ENCODE results near the gene PRKCZ.

The PRKCZ gene

GRCh38 chr1:2229037-2229864 lies 179.0 kb downstream of the PRKCZ start:
- H3K27ac ChIP-seq (ENCODE audit: low read depth, low read length, severe bottlenecking) = peak overlapping the region; percentile 29
- peaks cover 34% of the 10 kb centered on the region for H3K4me1 ChIP-seq (ENCODE audit: control insufficient read depth, insufficient read depth, low read length, poor library complexity, severe bottlenecking)
- peaks cover 43% of the 10 kb centered on the region for H3K36me3 ChIP-seq (ENCODE audit: control insufficient read depth, insufficient read depth, low read length)
- peak overlapping the region; percentile 83 for H3K4me3 ChIP-seq (ENCODE audit: extremely low read depth, insufficient read depth, low read length, poor library complexity, severe bottlenecking)
- H3K9me3 ChIP-seq (ENCODE audit: control insufficient read depth, low read length) = no peaks in the 10 kb centered on the region
- WGBS, 2 experiments (ENCODE audit: insufficient coverage in 2 of 2) = 1% methylated on average over 74 to 77 of the region's 77 CpGs

GRCh38 chr1:2229911-2230731 lies 179.9 kb downstream of the PRKCZ start:
- Histone ChIP-seq H3K4me1 (ENCODE audit: control insufficient read depth, insufficient read depth, low read length, poor library complexity, severe bottlenecking) (peaks cover 37% of the 10 kb centered on the region), H3K36me3 (ENCODE audit: control insufficient read depth, insufficient read depth, low read length) (peaks cover 44% of the 10 kb centered on the region), H3K4me3 (ENCODE audit: extremely low read depth, insufficient read depth, low read length, poor library complexity, severe bottlenecking) (peak overlapping the region; percentile 83), H3K27ac (ENCODE audit: low read depth, low read length, severe bottlenecking) (peak overlapping the region; percentile 29), H3K9me3 (ENCODE audit: control insufficient read depth, low read length) (no peaks in the 10 kb centered on the region)
- WGBS, 2 experiments (ENCODE audit: insufficient coverage in 2 of 2) = 13 to 22% methylated on average over 25 to 32 of the region's 32 CpGs

- peak overlapping the region; percentile 83 for H3K4me3 ChIP-seq (ENCODE audit: extremely low read depth, insufficient read depth, low read length, poor library complexity, severe bottlenecking)
- peak overlapping the region; percentile 53 for H3K27ac ChIP-seq (ENCODE audit: low read depth, low read length, severe bottlenecking)
- no peaks in the 10 kb centered on the region for H3K9me3 ChIP-seq (ENCODE audit: control insufficient read depth, low read length)
- 47 to 59% methylated on average over 18 to 28 of the region's 30 CpGs for WGBS, 2 experiments (ENCODE audit: insufficient coverage in 2 of 2)
- H3K36me3 ChIP-seq (ENCODE audit: control insufficient read depth, insufficient read depth, low read length) = peaks cover 52% of the 10 kb centered on the region
- peaks cover 37% of the 10 kb centered on the region for H3K4me1 ChIP-seq (ENCODE audit: control insufficient read depth, insufficient read depth, low read length, poor library complexity, severe bottlenecking)
Observed at GRCh38 chr1:2230781-2231531, 180.7 kb downstream of the PRKCZ start.

- Histone ChIP-seq H3K4me3 (ENCODE audit: extremely low read depth, insufficient read depth, low read length, poor library complexity, severe bottlenecking) (peak overlapping the region; percentile 83), H3K9me3 (ENCODE audit: control insufficient read depth, low read length) (no peaks in the 10 kb centered on the region), H3K36me3 (ENCODE audit: control insufficient read depth, insufficient read depth, low read length) (peaks cover 53% of the 10 kb centered on the region), H3K27ac (ENCODE audit: low read depth, low read length, severe bottlenecking) (peak overlapping the region; percentile 53), H3K4me1 (ENCODE audit: control insufficient read depth, insufficient read depth, low read length, poor library complexity, severe bottlenecking) (peaks cover 31% of the 10 kb centered on the region)
- 57 to 58% methylated on average over 20 to 26 of the region's 26 CpGs for WGBS, 2 experiments (ENCODE audit: insufficient coverage in 2 of 2)
Observed at GRCh38 chr1:2231532-2232254, 181.5 kb downstream of the PRKCZ start.

GRCh38 chr1:2232255-2232915 lies 182.2 kb downstream of the PRKCZ start:
- peak overlapping the region; percentile 83 for H3K4me3 ChIP-seq (ENCODE audit: extremely low read depth, insufficient read depth, low read length, poor library complexity, severe bottlenecking)

DNA sequence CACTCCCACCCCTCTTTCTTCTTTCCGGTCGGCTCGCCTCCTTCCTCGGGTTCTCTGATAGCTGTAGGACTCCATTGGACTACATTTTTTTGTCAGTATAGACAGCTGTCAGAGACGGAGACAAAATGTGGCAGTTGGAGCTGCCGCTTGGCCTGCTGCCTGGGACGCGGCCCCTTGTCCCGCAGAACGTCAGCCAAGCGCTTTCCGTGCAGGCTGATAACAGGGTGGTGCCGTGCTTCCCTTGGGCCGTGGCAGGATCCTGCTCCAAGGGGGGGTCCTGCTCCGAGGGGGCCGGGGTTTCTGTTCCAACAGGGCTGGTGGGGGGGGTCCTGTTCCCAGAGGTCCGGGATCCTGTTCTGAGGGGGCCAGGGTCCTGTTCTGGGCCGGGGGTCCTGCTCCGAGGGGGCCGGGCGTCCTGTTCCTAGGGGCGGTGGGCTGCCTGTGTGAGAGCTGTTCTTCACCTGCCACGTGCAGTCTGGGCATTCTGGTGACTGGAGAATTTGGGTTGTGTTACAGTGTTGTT lies 182.8 kb downstream of the PRKCZ start:
- Histone ChIP-seq H3K27ac (ENCODE audit: low read depth, low read length, severe bottlenecking) (no peak overlapping the region), H3K4me3 (ENCODE audit: extremely low read depth, insufficient read depth, low read length, poor library complexity, severe bottlenecking) (no peak overlapping the region), H3K4me1 (ENCODE audit: control insufficient read depth, insufficient read depth, low read length, poor library complexity, severe bottlenecking) (peaks cover 30% of the 10 kb centered on the region), H3K9me3 (ENCODE audit: control insufficient read depth, low read length) (no peaks in the 10 kb centered on the region), H3K36me3 (ENCODE audit: control insufficient read depth, insufficient read depth, low read length) (peaks cover 59% of the 10 kb centered on the region)
- 91 to 92% methylated on average over 15 to 17 of the region's 23 CpGs for WGBS, 2 experiments (ENCODE audit: insufficient coverage in 2 of 2)

More at GRCh38 chr1:2232255-2232915, 182.2 kb downstream of the PRKCZ start:
- Histone ChIP-seq H3K4me1 (ENCODE audit: control insufficient read depth, insufficient read depth, low read length, poor library complexity, severe bottlenecking) (peaks cover 30% of the 10 kb centered on the region), H3K36me3 (ENCODE audit: control insufficient read depth, insufficient read depth, low read length) (peaks cover 56% of the 10 kb centered on the region), H3K27ac (ENCODE audit: low read depth, low read length, severe bottlenecking) (no peak overlapping the region), H3K9me3 (ENCODE audit: control insufficient read depth, low read length) (no peaks in the 10 kb centered on the region)
- 76 to 93% methylated on average over 13 to 14 of the region's 17 CpGs for WGBS, 2 experiments (ENCODE audit: insufficient coverage in 2 of 2)

DNA sequence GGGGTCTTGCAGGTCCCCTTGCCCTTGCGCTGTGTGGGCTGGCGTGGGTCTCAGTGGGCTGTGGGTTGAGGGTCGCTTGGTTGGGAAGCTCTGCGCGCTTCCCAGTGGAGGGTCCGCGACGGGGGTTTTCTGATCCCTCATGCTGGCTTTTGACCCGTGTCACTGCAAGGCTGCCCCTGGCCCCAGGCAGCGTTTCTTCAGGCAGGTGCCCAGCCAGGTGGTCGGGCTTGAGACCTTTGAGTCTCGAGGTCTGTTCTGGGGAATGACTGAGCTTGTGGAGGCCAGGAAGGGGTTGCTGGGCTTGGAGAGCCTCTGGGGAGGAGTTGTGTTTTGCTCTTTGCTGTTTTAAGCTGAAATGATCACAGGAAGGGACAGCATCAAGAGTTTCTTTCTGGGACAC lies 183.3 kb downstream of the PRKCZ start:
- peaks cover 30% of the 10 kb centered on the region for H3K4me1 ChIP-seq (ENCODE audit: control insufficient read depth, insufficient read depth, low read length, poor library complexity, severe bottlenecking)
- 89 to 91% methylated on average over 12 of the region's 12 CpGs for WGBS, 2 experiments (ENCODE audit: insufficient coverage in 2 of 2)
- H3K4me3 ChIP-seq (ENCODE audit: extremely low read depth, insufficient read depth, low read length, poor library complexity, severe bottlenecking) = no peak overlapping the region
- no peak overlapping the region for H3K27ac ChIP-seq (ENCODE audit: low read depth, low read length, severe bottlenecking)
- no peaks in the 10 kb centered on the region for H3K9me3 ChIP-seq (ENCODE audit: control insufficient read depth, low read length)
- peaks cover 61% of the 10 kb centered on the region for H3K36me3 ChIP-seq (ENCODE audit: control insufficient read depth, insufficient read depth, low read length)

GRCh38 chr1:2233997-2234761 lies 184.0 kb downstream of the PRKCZ start:
- WGBS, 2 experiments (ENCODE audit: insufficient coverage in 2 of 2) = 85 to 87% methylated on average over 24 to 27 of the region's 27 CpGs
- Histone ChIP-seq H3K9me3 (ENCODE audit: control insufficient read depth, low read length) (no peaks in the 10 kb centered on the region), H3K4me1 (ENCODE audit: control insufficient read depth, insufficient read depth, low read length, poor library complexity, severe bottlenecking) (peaks cover 30% of the 10 kb centered on the region), H3K4me3 (ENCODE audit: extremely low read depth, insufficient read depth, low read length, poor library complexity, severe bottlenecking) (no peak overlapping the region), H3K27ac (ENCODE audit: low read depth, low read length, severe bottlenecking) (no peak overlapping the region), H3K36me3 (ENCODE audit: control insufficient read depth, insufficient read depth, low read length) (peaks cover 62% of the 10 kb centered on the region)

DNA sequence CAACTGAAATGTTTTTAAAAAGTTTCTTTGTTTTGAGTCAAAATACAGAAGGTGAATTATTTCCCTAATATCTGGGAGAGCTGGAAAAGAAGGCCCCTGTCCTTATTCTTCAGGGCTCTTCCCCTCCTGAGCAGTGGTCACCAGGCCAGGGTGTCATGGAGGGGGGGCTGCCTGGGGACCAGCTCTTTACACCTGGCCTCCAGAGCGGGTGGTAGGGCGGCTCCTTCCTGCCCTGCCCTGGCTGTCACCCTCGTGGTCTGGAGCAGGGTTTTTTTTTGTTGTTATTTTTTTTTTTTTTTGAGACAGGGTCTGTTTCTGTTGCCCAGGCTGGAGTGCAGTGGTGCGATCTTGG lies 184.5 kb downstream of the PRKCZ start:
- Histone ChIP-seq H3K4me1 (ENCODE audit: control insufficient read depth, insufficient read depth, low read length, poor library complexity, severe bottlenecking) (peaks cover 30% of the 10 kb centered on the region), H3K9me3 (ENCODE audit: control insufficient read depth, low read length) (no peaks in the 10 kb centered on the region), H3K27ac (ENCODE audit: low read depth, low read length, severe bottlenecking) (no peak overlapping the region), H3K36me3 (ENCODE audit: control insufficient read depth, insufficient read depth, low read length) (peaks cover 61% of the 10 kb centered on the region), H3K4me3 (ENCODE audit: extremely low read depth, insufficient read depth, low read length, poor library complexity, severe bottlenecking) (no peak overlapping the region)
- WGBS, 2 experiments (ENCODE audit: insufficient coverage in 2 of 2) = 80 to 100% methylated on average over 1 of the region's 4 CpGs
